Measurements from ENCODE around the gene F10.

DNA sequence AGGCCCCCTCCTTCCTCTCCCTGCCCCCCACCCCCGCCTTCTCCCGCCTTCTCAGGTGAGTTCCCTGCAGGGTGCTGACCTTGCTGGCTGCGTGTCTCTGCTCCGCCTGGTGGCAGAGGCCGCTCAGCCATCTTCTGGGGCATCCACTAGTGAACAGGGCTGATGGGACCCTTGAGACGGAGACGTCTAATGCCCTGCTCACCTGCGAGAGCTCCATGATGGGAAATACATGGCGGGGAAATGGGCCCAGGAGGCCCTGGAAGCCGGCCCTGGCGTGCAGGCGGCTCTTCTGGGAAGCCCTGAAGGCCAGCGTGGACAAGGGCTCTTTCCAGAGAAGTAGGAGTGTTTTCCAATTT lies 32.2 kb upstream of the F10 start:
- TF ChIP-seq, protein P1, sequence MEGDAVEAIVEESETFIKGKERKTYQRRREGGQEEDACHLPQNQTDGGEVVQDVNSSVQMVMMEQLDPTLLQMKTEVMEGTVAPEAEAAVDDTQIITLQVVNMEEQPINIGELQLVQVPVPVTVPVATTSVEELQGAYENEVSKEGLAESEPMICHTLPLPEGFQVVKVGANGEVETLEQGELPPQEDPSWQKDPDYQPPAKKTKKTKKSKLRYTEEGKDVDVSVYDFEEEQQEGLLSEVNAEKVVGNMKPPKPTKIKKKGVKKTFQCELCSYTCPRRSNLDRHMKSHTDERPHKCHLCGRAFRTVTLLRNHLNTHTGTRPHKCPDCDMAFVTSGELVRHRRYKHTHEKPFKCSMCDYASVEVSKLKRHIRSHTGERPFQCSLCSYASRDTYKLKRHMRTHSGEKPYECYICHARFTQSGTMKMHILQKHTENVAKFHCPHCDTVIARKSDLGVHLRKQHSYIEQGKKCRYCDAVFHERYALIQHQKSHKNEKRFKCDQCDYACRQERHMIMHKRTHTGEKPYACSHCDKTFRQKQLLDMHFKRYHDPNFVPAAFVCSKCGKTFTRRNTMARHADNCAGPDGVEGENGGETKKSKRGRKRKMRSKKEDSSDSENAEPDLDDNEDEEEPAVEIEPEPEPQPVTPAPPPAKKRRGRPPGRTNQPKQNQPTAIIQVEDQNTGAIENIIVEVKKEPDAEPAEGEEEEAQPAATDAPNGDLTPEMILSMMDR (IDR thresholded peaks at IDR 0.05), result no peak
- TF ChIP-seq POLR2A (IDR thresholded peaks at IDR 0.05), result no peak
